ENCODE measurements around the gene ADGRL3. TPM values are rescaled to one million over a fixed set of nuclear protein-coding genes. Genes with fewer than 3 reads are reported as not detected.
"Not testable (repeated sequence)": the region's sequence is repeated elsewhere in the genome, so short reads cannot be mapped to it uniquely, and the experiment has no call there.

The ADGRL3 gene
- total RNA-seq, 1 donor from 2014 or later, result 306 TPM

- DNase-seq, result no peak
These were observed 156.6 kb downstream of the ADGRL3 start for GRCh38 chr4:61356696-61357095.

- no peak for DNase-seq
These were observed 159.2 kb downstream of the ADGRL3 start for GRCh38 chr4:61359301-61359700.

DNA sequence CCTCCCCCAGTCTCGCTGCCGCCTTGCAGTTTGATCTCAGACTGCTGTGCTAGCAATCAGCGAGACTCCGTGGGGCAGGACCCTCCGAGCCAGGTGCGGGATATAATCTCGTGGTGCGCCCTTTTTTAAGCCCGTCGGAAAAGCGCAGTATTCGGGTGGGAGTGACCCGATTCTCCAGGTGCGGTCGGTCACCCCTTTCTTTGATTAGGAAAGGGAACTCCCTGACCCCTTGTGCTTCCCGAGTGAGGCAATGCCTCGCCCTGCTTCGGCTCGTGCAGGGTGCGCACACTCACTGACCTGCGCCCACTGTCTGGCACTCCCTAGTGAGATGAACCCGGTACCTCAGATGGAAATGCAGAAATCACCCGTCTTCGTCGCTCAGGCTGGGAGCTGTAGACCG, 172.7 kb downstream of the ADGRL3 start:
- DNase-seq, result not testable (repeated sequence)

GRCh38 chr4:61373901-61374440, 173.8 kb downstream of the ADGRL3 start:
- DNase-seq, result no peak

GRCh38 chr4:61374447-61374891, 174.3 kb downstream of the ADGRL3 start:
- DNase-seq, result no peak

DNA sequence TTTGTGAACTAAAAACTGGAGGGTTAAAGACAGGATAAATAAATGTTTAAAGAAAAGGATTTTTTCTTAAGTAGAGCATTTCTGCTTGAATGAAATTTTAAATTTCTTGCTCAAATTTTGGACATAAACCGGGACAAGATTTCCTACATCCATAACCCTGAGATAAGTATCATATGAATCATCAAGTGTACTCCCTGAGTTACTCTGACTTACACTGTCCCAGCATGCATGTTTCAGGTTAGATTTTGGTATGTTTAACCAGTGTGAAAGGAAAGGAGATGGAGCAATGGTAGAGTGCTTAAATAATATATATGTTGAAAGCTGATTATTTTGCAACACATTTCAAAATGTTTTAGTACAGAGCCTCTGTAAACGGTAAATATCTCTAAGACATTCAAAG, 175.2 kb downstream of the ADGRL3 start:
- DNase-seq, result no peak

- no peak for DNase-seq
These were observed 176.2 kb downstream of the ADGRL3 start for GRCh38 chr4:61376301-61376700.

DNA sequence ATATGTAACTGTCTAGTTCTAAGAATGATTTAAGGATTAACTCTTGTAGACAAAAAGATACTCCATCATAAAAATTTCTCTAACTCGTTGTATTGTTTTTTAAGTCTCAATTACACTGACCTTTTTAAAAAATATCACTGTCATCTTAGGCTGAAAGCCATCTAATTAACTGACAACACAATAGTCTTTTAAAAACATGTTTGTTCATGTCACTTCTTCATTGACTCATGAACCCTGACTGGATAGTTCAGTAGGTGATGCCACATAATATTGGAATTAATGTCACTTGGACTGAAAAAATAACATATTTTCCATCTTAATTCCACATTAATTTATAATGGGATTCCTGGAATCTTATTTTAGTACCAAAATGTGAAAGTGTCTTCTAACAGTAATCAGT, 179.3 kb downstream of the ADGRL3 start:
- no peak for DNase-seq

DNA sequence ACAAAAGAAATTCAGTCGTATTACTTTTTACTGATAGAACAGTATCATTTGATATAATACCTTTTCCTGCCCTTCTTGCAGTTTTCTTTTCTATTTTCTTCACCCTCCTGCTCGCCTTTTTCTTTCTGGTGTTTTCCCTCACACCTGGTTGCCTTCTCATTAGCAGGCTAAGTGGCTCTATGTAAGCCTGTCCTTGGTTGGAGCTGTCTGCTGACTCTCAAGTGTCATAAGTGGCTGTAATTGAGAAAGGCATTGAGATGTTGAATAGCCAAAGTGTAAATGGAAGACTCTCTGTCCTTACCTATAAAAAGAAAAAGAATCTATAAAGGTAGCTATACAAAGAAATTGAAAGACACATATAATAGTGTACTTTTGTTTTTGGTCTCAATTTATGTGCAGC, 180.7 kb downstream of the ADGRL3 start:
- no peak for DNase-seq

- DNase-seq, result no peak
These were observed 185.1 kb downstream of the ADGRL3 start for GRCh38 chr4:61385256-61385655.

GRCh38 chr4:61387372-61387771, 187.2 kb downstream of the ADGRL3 start:
- not testable (repeated sequence) for DNase-seq

GRCh38 chr4:61389640-61390039, 189.5 kb downstream of the ADGRL3 start:
- DNase-seq, result no peak

- DNase-seq, result no peak
These were observed 195.6 kb downstream of the ADGRL3 start for GRCh38 chr4:61395754-61396153.

DNA sequence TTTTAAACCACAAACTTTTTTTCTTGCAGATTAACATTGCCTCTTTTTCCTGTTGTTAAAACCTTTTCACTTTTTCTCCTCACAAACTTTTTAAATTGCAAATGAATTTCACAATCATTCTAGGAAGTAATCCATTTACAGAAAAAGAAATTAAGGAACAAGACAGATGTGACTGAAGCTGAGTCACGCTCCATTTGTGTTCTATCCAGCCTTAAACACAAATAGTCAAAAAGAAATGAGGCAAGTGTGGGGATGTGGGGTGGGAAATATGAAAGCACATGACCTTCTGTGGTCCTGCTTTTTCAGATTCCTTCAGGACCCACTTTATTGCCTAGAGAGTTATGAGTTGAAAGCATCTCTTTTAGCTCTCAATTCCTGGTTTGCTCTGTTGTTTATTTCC, 197.0 kb downstream of the ADGRL3 start:
- DNase-seq, result no peak

- DNase-seq, result no peak
These were observed 200.4 kb downstream of the ADGRL3 start for GRCh38 chr4:61400439-61401038.

- DNase-seq, result no peak
These were observed 201.6 kb downstream of the ADGRL3 start for GRCh38 chr4:61401771-61402170.

DNA sequence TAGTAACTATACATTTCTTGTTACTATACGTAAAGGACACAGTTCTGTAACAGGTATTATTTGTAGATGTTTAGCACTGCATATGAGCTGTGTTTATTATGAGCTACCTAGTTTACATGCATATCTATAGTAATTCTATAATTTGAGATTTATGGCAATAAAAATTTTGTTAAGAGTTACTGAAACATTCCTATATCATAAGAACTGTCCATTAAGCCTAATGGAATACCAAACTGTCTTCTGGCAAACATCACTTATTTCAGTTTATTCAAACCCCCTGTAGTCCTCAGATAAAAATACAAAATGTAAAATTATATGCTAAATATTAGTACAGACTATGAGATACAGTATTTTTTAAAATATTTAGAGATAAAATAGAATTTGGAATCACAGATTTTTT, 205.2 kb downstream of the ADGRL3 start:
- DNase-seq, result no peak

DNA sequence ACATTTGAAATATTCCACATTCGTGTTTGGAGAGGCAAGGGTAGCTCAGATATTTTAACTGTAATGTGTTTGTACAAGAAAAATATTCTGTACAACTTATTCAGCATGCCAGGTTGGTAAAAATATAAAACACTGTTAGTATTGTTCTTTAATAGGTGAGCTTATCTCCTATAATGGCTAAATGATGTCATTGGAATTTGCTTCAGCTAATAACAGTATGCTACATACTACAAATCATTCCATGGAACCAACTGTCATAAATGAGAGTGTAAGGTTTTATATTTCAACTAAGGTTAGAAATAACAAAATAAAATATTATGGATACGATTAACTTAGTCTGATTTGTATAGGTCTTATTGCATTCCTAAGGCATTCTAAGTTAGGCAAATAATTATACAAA, 206.6 kb downstream of the ADGRL3 start:
- DNase-seq, result no peak

GRCh38 chr4:61407642-61408618, 207.8 kb downstream of the ADGRL3 start:
- no peak for DNase-seq

DNA sequence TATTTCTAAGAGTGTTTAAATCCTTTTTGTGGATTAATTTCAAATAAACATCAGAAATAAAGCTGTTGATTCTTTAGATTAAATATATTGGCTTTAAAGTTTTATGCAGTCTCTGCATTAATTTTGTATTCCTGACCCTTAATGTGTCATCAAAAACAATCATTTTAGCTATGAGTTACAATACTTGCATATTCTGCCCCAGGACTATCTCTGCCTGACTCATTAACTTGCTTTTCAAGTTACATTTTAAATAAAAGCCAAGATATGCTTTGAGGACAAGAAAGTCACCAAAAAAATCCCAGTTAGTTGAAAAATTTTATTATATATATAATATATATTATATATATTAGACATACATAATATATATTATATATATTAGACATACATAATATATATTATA, 208.7 kb downstream of the ADGRL3 start:
- no peak for DNase-seq

DNA sequence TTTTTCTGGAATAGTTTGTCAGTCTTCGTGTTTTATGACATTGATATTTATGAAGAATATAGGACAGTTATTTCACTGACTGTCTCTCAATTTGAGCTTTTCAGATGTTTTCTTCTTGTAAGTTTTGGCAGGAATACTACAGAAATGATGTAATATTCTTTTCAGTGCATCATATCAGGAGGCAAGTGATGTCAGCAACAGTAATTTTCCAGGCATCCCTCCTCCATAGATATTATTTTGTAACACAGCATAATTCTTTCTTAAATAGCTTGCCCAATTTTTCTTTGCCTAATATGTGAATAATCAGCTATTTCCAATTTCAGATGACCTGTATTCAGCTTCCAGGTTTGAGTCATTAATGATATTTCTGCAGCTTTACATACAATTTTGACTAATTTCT, 211.1 kb downstream of the ADGRL3 start:
- no peak for DNase-seq

DNA sequence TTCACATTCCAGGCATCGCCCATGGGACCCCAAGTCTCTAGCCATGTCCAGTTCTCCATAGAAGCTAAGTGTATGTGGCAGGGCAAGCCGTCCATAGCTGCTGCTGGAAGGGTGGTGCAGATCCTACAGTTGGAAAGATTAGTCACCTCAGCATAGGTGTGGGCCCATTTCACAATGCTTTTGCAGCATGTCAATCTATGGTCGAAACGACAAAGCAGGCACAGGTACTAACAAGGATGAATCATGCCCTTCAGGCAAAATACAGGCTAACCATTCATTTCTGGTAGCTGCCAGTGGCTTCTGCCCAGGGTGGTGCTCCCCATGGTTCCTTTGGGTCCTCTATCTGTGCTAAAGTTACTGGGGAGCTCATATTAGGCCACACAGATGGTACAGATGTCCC, 225.2 kb downstream of the ADGRL3 start:
- DNase-seq, result no peak

DNA sequence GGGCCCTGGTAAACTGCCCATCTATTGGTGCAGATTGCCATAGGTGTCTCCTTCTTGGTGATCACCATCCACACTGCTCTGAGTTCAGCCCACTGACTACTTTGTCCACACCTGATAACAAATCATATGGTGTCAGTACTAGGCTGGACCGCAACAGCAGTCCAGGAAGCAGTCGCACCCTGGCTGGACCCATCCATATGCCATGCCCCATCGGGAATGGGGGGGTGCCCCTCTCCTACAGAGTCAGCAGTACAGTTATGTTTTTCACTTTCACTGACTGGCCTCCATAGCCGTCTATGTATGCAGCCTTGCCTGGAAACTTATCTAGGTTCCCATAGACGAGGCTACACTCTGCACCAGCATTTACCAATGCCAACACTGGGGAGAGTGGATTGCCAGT, 226.1 kb downstream of the ADGRL3 start:
- no peak for DNase-seq

Measured in occipital lobe (tissue), 2 donors.